GM21825 (cell line): ENCODE measurements around the gene MYCN.

Source experiments
- ATAC-seq: cut with Tn5 transposase; IDR thresholded peaks from one replicate; pipeline ENCODE4 v1.9.1; 2021; ENCODE audit warnings: mild to moderate bottlenecking, moderate library complexity; ENCODE audit not compliant: unreplicated experiment

The MYCN gene

DNA sequence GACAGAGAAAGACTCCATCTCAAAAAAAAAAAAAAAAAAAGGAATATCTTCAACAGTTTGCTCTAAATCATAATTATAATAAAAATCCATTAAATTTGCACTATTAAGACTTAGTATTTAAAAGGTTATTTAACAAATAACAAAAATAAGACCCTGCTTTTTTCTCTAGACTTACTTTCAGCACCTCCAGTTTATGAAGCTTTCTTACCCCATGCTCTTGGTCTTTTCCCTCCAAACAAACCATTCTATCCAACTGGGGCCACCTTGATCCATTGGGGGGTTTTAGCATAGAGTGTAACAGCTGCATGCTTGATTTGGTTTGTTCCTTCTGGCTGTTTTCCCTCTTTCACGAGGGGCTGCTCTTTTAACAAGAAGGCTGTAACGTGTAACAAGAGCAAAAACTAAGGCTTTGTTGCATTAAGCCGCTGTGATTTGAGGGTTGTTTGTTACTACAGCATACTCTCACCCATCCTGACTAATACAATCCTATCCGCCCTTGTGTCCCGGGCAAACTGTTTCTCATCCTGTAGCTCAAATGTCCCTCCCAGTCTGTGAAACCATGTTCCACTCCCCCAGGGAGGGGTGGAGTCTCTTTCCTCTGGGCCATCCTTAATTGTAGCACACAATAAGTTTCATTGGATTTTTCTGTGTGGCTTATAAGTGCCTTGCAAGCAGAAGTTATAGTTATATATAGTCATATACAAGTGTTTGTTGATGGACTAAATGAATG lies 9.6 kb upstream of the MYCN start:
- no peak for ATAC-seq

DNA sequence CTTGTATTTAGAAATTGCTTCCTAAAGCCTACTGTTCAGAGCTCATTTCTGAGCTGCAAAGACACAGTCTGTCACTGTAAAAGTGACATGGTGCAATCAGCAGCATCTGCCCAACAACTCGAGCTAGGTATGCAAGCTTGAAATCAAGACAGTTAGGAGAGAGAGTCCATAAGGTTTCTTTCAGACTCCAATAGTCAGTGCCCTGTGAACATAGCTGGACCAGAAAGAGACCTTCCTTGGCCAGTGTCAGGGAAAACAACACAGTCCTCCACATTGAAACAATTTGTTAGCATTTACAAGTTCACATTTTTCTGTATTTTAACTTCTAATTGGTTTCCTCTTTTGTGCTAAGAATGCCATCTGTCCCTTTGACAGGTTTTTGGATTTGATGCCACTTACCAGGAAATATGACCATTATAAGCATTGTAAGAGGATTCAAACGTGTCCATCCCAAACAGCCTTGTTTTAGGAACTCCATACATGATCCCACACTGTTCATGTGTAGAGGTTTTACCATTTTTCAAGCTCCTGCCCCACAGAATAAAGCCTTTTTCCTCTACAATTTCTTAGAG lies 8.9 kb upstream of the MYCN start:
- no peak for ATAC-seq

DNA sequence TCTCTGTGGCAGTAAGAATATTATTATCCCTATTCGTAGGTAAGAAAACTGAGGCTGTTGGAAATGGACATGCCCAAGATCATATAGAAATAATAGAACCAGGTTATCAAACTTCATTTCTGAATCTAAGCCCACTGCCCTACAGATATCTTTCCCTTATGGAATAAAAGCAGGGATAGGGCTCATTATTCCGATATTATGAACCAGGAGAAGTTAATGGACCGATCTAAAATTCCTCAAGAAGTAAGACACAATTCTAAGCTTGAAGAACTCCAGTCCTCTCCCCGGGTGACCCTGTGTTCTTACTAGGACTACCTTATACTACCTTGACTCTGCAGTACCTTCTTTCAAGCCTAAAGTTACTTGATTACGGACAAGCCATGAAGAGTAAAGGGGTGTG lies 8.4 kb upstream of the MYCN start:
- ATAC-seq: no peak

DNA sequence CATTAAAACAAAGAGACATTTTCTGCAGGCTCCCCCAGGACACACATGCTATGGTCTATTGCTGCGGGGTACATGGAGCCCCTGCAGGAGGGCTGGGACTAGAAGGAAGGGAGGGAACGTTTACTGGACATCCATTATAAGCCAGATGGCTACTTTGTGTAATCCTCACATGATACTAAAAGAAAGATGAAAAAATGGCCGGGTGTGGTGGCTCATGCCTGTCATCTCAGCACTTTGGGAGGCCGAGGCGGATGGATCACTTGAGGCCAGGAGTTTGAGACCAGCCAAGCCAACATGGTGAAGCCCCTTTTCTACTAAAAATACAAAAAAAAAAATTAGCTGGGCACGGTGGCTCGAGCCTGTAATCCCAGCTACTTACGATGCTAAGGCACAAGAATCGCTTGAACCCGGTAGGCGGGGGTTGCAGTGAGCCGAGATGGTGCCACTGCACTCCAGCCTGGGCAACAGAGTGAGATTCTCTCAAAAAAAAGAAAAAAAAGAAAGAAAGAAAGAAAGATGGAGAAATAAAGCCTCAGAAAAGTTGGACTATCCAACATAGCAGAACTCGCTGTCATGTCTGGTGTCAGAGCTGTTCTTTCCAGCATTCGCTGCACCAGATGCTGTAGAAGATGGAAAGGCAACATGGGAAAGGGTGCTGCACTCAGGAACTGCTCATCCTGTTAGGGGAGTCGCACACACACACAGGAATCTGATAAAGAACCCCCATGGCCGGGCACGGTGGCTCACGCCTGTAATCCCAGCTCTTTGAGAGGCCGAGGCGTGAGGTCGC lies 7.8 kb upstream of the MYCN start:
- no peak for ATAC-seq

DNA sequence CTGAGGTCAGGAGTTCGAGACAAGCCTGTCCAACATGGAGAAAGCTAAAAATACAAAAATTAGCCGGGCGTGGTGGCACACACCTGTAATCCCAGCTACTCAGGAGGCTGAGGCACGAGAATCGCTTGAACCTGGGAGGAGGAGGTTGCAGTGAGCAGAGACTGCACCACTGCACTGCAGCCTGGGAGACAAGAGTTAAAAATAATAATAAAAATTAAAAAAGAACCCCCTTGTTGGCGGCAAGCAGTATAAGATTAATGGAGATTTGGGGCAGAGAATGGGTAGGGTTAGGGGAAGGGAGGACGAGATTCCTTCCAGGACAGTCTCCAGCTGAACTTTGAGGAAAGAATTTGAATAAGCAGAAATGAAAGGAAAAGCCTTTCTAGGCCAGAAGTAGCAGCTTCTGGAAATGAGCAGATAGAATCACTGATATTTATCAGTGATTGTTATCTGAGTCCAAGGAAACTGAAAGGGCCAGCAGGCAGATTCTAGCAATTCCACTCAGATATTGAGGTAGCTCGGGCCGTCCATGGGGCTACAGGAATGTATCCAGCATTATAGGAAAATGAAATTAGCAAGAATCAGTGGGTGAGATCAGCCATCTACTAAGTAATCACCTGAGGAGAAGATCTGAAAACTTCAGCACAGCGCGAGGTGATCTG lies 7.0 kb upstream of the MYCN start:
- ATAC-seq: no peak

DNA sequence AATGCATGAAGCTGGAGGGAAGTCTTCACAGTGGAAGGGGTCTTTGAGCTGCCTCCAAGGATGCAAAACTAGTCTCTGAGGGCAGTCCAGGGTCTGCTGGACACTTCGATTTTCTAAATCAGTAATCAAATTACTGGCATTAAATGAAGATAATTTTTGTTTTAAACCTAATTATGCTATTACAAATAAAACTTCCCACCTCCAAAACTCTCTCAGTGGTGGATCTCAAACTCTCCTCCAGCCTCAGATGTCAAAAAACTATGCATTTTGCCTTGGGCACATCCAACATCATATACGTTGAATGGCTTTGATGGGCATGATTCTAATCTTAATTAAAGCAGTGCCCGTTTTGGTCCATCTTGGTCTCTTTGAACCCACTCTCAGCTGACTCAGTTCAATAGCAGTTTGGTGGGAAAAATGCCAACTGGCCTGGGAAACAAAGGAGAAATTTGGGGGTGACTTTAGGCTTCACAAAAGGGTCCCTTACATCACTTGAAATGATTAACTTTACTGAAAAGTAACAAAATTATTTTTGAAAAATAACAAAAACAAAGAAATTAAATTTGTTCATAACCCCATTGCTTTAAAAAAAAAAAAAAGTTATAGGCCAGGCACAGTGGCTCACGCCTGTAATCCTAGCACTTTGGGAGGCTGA lies 5.9 kb upstream of the MYCN start:
- ATAC-seq: no peak

DNA sequence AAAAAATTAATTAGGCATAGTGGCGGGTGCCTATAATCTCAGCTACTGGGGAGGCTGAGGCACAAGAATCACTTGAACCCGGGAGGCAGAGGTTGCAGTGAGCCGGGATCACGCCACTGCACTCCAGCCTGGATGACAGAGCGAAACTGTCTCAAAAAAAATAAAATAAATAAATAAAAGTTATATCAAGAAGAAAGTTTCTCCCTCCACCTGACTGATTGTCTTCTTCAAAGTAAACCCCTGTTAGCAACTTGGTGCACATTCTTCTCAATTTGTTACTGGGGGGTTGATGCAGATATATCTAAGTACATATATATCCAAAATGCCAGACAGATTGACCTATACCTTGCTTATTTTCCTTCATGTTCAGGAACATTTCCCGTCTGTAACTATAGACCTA lies 5.2 kb upstream of the MYCN start:
- no peak for ATAC-seq

DNA sequence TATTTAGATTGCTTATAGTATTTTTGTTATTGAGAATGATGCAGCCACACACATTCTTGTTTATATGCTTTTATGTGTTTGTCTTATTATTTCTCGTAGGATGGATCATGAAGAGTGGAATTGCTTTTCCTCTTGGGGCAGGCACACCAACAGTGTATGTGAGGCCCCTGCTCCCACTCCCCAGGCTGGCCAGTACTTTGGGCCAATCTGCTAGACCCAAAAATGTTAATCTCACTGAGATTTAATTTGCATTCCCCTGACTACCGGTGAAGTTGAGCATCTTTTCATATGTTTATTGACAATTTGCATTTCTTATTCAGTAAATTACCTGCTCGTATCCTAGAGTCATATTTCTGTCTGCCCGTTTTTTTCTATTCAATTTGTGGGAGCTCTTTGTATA lies 4.7 kb upstream of the MYCN start:
- no peak for ATAC-seq

DNA sequence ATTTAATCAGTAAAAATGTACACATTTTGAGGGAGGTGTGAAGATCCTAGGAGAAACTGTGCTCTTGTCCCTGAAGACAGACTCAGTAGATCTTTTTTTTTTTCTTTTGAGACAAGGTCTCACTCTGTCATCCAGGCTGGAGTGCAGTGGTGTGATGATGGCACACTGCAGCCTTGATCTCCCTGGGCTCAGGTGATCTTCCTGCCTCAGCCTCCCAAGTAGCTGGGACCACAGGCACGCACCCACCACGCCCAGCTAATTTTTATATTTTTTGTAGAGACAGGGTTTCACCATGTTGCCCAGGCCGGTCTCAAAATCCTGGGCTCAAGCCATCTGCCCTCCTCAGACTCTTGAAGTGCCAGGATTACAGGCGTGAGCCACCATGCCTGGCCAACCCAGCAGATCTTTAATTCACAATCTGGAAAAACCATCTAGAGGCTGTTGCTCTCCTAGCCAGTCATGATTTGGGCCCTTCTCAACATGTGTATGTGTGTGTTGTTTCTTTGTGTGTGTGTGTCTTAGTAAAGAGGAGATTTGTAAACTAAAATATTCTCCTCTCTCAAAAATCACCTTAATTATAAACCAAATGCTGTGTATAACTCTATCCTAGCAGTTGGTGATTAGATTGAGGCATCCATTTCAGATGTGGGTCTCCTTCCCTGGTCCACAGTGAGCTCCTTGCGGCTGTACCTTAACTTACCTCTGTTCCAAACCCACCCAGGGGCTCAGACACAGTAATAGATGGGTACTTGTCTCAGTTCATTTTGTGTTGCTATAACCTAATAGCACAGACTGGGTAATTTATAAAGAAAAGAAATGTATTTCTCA lies 3.9 kb upstream of the MYCN start:
- no peak for ATAC-seq

DNA sequence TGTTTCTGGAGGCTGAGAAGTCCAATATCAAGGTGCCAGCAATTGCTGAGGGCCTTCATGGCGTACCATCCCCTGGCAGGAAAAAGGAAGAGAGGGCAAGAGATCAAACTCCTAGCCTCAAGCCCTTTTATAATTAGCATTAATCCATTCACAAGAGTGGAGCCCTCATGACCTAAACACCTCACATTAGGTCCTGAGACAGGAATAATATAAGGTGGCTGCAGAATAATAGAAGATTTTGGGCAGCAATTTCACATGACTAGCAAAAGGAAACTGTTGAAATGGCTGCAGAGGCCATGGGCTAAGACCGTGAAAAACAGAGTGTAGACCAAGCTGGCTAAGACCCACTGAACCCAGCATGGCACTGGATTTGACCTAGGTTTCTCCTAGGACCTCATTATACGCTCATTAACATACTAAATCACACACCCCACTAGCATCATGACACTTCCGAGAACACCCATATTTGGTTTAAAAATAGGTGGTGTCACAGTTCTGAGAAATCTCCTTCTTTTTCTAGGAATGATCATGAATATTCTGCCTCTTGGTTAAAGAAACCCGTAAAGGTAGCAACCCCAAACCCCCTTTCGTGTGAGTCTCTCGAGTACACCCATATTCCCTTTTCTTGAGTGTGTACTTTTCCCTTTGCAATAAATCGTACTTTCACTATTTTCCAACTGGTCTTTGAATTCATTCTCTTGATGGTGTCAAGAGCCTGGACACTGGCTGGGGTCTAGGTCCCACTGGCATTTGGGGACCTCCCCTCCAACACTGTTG lies 3.1 kb upstream of the MYCN start:
- ATAC-seq: no peak

DNA sequence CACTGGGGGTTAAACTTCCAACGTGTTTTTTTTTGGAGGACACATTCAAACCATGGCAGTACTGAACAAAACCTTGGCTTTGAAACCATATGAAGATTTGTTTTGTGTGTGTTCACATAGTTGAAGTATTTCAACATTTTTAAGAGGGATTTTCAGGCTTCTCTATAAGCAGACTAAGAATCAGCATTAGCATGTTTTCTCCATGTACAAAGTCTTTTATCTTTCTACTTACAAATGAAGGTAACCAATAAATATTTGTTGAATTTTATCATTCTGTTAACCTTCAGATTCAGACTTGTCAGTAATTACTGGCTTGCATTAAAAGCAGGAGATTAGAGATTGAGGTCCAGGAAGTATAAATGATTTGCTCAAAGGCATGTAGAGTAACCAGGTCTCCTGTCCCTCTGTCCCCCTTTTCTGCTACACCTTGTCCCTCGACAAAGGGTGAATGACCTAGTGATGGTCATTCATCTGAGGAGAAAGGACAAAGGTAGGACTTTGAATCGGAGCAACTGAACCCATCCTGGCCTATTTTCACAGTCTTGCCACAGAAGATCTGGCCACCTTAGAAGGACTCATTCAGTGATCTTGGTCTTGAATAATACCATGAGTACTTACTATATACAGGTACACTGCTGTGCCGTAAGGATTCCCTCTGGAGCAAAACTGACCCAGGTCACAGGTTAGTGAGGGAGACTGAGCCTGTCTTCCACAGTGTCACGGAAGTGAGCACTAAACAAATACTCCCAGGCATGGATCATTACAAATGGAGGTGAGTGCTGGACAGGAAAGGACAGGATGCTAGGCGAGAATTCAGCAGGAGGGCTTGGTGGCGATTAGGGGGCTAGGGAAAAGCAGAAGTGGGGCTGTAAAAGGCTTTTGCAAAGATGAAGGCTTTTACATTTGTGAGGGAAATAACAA lies 2.2 kb upstream of the MYCN start:
- no peak for ATAC-seq

DNA sequence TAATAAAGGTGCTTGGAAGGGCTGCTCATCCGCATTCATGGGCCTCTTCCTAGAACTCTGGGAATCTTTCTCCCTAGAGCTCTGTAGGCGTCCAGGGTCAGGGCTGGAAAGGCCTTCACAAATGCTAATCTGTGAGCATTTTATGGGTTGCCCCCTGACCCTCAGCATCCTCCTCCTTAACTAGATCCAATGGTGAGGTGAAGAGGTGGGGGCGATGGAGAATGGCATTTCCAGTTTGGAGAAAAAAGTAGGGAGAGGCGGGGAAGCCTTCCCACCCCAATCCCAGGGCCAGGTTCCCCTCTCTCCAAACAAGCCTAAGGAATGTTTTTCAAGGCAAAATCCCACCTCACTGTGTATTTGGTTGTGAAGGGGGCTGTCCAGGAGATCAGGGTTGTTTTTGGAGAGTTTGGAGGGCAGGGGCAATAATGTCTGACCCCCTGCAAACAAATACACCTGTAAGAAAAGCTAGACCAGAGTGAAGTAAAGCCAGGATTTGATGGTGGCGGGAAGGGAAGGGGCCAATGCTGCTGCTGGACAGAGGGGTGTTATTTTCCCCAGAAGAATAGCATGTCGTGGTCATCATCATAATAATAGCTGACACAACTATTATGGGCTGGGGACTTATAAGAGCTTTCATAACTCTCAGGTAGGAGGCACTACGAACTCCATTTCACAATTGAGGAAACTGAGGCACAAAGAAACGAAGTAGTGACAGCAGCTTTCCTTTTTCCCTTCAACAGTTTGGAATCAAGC lies 1.4 kb upstream of the MYCN start:
- no peak for ATAC-seq

DNA sequence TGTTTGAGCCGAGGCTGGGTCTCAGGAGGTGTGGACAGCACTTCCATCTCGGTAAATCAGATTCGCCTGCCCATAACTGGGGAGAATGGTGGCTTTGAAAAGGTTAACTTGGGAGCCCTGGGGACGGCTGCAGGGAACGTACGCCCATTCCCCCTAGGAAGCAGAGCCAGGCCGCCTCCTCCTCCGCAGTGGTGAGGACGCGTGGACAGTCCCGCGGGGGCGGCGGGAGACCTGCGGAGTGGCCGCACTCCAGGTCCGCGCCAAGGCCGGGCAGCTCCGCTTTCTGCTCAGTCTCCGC lies 845 bp upstream of the MYCN start:
- ATAC-seq: no peak

DNA sequence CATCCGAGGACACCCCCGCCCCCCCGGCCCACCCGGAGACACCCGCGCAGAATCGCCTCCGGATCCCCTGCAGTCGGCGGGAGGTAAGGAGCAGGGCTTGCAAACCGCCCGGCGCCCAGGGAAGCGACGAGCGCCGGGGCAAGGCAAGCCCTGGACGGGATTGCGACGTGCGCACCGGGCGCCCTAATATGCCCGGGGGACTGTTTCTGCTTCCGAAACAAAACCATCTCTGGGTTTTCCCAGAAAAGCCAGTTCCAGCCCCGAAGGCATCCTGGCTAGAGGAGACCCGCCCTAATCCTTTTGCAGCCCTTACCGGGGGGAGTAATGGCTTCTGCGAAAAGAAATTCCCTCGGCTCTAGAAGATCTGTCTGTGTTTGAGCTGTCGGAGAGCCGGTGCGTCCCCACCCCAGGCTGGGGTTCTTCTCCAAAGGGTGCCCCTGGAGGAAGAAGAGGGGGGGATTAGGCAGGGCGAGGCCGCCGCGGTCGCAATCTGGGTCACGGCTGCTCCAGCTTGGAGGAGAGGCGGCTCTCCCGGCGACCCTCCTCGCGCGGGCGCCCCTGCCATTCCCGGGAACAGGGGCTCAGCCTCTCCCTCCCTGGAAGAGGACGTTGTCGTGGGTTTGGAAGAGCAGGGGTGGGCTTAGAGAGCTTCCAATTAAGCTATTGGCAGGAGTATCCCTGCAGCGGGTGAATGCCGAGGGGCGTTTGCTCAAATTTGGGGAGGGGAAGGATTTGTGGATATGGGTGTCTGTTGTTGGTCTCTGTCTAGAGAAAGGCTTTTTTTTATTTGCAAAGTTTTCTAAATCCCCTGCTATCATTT lies 521 bp downstream of the MYCN start:
- ATAC-seq: no peak

DNA sequence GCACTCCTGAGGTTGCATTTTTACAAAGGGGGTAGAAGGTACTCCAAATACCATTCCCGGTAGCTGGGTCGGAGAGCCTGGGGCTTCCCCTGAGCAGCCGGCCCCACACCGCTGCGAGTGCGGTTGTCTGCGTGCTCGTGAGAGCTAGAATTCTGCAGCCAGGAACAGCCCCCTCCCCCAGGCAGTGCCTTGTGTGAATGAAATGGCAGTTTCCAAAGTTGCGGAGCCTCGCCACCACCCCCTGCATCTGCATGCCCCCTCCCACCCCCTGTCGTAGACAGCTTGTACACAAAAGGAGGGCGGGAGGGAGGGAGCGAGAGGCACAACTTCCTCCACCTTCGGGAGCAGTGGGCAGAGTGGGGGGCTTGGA lies 1.1 kb downstream of the MYCN start:
- ATAC-seq: no peak

DNA sequence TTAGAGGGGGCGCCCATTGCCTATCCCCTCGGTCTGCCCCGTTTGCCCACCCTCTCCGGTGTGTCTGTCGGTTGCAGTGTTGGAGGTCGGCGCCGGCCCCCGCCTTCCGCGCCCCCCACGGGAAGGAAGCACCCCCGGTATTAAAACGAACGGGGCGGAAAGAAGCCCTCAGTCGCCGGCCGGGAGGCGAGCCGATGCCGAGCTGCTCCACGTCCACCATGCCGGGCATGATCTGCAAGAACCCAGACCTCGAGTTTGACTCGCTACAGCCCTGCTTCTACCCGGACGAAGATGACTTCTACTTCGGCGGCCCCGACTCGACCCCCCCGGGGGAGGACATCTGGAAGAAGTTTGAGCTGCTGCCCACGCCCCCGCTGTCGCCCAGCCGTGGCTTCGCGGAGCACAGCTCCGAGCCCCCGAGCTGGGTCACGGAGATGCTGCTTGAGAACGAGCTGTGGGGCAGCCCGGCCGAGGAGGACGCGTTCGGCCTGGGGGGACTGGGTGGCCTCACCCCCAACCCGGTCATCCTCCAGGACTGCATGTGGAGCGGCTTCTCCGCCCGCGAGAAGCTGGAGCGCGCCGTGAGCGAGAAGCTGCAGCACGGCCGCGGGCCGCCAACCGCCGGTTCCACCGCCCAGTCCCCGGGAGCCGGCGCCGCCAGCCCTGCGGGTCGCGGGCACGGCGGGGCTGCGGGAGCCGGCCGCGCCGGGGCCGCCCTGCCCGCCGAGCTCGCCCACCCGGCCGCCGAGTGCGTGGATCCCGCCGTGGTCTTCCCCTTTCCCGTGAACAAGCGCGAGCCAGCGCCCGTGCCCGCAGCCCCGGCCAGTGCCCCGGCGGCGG lies 1.7 kb downstream of the MYCN start:
- no peak for ATAC-seq
